ENCODE measurements around the gene HNRNPUL2. TPM values are rescaled to one million over a fixed set of nuclear protein-coding genes. Genes with fewer than 3 reads are reported as not detected.
A peak's percentile ranks its signal among the peaks of the same experiment; 100 is the strongest.
"Not testable (repeated sequence)": the region's sequence is repeated elsewhere in the genome, so short reads cannot be mapped to it uniquely, and the experiment has no call there.

Gene HNRNPUL2
- total RNA-seq = 10 to 100 TPM; 65.1 to 65.3 TPM

DNA sequence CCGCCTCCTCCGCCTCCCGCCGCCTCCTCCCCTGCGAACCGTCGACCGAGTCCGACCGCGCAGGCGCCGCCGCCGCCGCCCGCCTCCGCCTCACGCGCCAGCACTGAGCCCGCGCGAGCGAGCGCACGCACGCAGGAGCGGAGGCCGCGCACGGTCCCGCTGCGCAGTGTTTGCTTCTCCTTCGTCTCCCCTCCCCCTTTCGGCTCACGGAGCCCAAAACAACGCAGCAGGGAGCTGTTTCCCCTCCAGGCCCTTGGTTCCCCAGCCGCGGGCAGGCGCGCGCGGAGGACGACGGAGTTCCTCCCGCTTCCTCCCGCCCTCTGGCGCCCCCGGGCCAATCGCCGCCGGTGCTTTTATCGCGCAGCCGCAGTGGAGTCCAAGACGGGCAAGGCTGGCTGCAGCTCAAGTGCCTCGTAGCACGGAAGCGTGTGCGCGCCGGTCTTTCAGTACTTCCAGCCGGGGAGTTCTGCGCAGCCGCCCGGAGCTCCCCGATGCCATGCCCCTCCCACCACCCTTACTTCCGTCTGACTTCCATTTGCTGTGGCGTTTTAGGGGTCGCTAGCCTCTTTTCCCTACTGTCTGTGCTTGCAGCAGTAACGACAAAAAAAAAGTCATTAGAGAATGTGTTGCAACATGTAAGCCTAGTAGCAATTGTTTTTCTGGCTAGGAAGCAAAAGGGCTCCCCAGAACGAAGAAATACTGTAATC lies at the start of gene HNRNPUL2:
HNRNPUL2 (minus strand) TSS at position 293 of the 707 bp plus-strand sequence. CDS start 301 bp downstream, outside the sequence.
- Mint-ChIP-seq H3K27me3 (no peaks in the 10 kb centered on the region), H3K36me3 (ENCODE audit: low read depth) (peaks cover 62% of the 10 kb centered on the region), H3K4me3 (peak within 1 kb of the TSS; percentile 87), H3K4me1 (peaks cover 48% of the 10 kb centered on the region), H3K9me3 (no peaks in the 10 kb centered on the region), H3K27ac (peak within 1 kb of the TSS; percentile 97)
- peak; percentile 99 for DNase-seq
- POLR2A ChIA-PET = interaction anchor here (0.6 to 9.9 kb wide), 37 partner anchors 13 to 175 kb away, joined by 3 to 234 read pairs (median 7); partner anchors contain the start of genes BSCL2, C11orf98, CSKMT and EEF1G
- CTCF ChIA-PET = interaction anchor here (0.6 to 4.0 kb wide), 22 partner anchors 9 to 229 kb away, joined by 3 to 39 read pairs (median 5); partner anchors contain the start of genes MTA2, POLR2G, SLC3A2 and TAF6L

DNA sequence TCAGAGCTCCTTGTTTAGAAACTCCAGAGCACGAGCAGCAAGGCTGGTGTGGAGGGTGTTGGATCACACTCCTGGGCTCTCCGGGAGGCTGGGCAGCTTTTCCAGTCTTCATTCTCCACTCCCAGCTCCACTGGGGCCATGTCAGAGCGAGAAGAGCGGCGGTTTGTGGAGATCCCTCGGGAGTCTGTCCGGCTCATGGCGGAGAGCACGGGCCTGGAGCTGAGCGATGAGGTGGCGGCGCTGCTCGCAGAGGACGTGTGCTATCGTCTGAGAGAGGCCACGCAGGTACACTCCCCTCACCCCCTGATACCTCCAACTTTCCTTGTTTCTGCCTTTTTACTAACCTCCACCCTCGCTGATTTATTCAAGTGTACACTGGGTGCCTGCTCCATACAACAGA lies 48.4 kb upstream of the HNRNPUL2 start:
- Mint-ChIP-seq H3K4me3 (no peak overlapping the region), H3K27ac (no peak overlapping the region), H3K36me3 (ENCODE audit: low read depth) (peaks cover 12% of the 10 kb centered on the region), H3K4me1 (peaks cover 24% of the 10 kb centered on the region), H3K9me3 (no peaks in the 10 kb centered on the region), H3K27me3 (no peaks in the 10 kb centered on the region)
- POLR2A ChIA-PET = interaction anchor here (1.0 to 7.7 kb wide), 8 partner anchors 12 to 106 kb away, joined by 3 to 73 read pairs (median 5); partner anchors contain the start of genes NXF1, POLR2G, SLC3A2 and TMEM179B
- CTCF ChIA-PET = interaction anchor here (0.8 to 8.8 kb wide), 3 partner anchors 11 to 39 kb away, joined by 3 to 108 read pairs (median 3); partner anchors contain the start of genes TMEM179B and ZBTB3
- no peak for DNase-seq

DNA sequence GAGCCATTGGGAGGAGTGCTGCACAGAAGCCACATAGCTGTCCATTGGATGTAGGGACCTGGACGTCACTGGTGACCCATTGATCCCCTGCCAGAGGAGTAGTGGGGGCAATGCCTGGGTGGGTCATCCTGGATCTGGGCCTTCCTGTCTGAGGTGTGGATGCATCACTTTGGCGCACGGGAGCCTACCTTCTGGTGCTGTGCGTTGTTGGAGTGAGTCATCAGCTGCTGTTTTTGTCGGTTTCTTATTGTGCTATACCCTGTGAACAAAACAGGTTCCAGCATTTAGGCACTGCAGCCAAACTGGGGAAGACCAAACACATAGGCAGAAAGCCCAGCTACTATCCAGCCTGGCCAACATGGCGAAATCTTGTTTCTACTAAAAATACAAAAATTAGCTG lies 47.1 kb upstream of the HNRNPUL2 start:
- no peak for DNase-seq
- Mint-ChIP-seq H3K27ac (no peak overlapping the region), H3K27me3 (no peaks in the 10 kb centered on the region), H3K4me3 (no peak overlapping the region), H3K36me3 (ENCODE audit: low read depth) (peaks cover 15% of the 10 kb centered on the region), H3K9me3 (no peaks in the 10 kb centered on the region), H3K4me1 (peaks cover 36% of the 10 kb centered on the region)
- ChIA-PET CTCF (interaction anchor here (0.6 to 8.8 kb wide), 4 partner anchors 12 to 38 kb away, joined by 3 to 108 read pairs (median 4); partner anchors contain the start of genes TMEM179B and ZBTB3), POLR2A (interaction anchor here (0.6 to 7.7 kb wide), 9 partner anchors 13 to 106 kb away, joined by 3 to 73 read pairs (median 4); partner anchors contain the start of genes NXF1, POLR2G, SLC3A2 and STX5)

DNA sequence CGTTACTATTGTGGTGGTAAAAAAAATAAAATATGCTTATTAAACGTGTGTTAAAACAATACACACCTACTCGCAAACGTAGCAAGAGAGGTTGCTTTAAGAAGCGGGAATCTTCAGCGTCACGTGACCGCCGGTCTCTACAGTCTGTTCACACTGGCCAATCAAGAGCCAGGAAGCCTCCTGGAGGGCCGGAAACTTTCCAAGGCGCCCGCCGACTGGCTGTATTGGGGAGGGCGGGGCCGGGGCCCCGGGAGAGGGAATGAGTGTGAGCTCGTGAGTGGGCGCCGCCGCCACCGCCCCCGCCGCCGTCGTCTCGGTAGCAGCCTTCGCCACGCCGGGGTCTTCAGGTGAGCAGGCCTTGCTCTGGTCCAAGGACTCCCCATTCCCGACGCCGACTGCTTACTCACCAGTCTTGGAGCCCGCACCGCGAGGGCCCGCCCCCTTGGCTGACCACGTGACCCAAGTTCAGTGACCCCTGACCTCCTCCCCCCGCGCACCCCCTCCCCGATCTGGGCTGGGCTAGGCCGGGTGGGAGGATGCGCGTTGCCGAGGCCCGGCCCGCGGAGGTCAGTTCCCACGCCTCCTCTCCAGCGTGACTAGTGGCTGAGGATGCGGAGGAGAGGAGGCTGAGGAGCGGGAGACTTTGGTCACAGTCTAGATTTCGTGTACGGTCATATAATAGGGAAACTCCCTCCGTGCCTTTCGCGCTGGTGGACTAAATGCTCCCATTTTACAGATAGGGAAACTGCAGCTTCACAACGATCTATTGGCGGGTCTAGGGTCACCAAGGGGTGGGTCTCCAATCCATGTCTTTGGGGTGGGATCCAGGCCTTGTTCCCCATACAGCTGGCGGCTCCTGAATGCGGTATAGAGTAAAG lies 44.1 kb upstream of the HNRNPUL2 start, which contains the start of gene TAF6L:
TAF6L (plus strand) TSS at position 253 of the 878 bp plus-strand sequence. CDS start 4,388 bp downstream, outside the sequence.
- Mint-ChIP-seq H3K27ac (peak within 1 kb of the TSS; percentile 88), H3K27me3 (no peaks in the 10 kb centered on the region), H3K4me1 (peaks cover 30% of the 10 kb centered on the region), H3K9me3 (no peaks in the 10 kb centered on the region), H3K36me3 (ENCODE audit: low read depth) (peaks cover 14% of the 10 kb centered on the region), H3K4me3 (peak within 1 kb of the TSS; percentile 87)
- POLR2A ChIA-PET = interaction anchor here (0.6 to 7.7 kb wide), 19 partner anchors 9 to 179 kb away, joined by 3 to 73 read pairs (median 9); partner anchors contain the start of genes C11orf98, CSKMT, HNRNPUL2 and INTS5
- CTCF ChIA-PET = interaction anchor here (0.6 to 8.8 kb wide), 9 partner anchors 10 to 160 kb away, joined by 3 to 108 read pairs (median 6); partner anchors contain the start of genes HNRNPUL2, POLR2G, SLC3A2 and TMEM179B
- peak; percentile 96 for DNase-seq

DNA sequence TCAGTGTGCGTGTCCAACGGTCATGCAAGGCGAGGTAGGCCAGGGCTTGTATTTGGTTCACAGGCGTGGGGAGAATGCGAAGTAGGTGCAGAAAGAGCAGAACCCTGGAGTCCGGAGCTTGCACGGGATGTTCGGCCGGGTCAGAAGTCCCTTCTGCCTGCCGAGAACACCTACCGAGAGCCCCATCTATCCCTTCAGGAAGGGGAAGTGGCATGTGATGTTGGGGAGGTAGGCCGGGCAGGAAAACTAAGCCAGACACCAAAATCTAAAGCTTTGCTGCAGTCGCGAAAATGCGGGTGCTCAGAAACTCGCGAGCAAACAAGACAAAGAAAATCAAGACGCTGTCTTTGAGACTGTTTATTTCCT lies 43.5 kb upstream of the HNRNPUL2 start:
- H3K36me3 Mint-ChIP-seq (ENCODE audit: low read depth) = peaks cover 19% of the 10 kb centered on the region
- peak; percentile 37 for DNase-seq
- H3K9me3 Mint-ChIP-seq = no peaks in the 10 kb centered on the region
- peak overlapping the region; percentile 88 for H3K27ac Mint-ChIP-seq
- ChIA-PET CTCF (interaction anchor here (0.6 to 8.8 kb wide), 7 partner anchors 9 to 159 kb away, joined by 3 to 108 read pairs (median 3); partner anchors contain the start of genes POLR2G, TMEM179B and ZBTB3), POLR2A (interaction anchor here (0.6 to 7.7 kb wide), 16 partner anchors 9 to 179 kb away, joined by 3 to 73 read pairs (median 10); partner anchors contain the start of genes C11orf98, CSKMT, HNRNPUL2 and INTS5)
- H3K4me1 Mint-ChIP-seq = peaks cover 34% of the 10 kb centered on the region
- H3K27me3 Mint-ChIP-seq = no peaks in the 10 kb centered on the region
- peak overlapping the region; percentile 87 for H3K4me3 Mint-ChIP-seq

DNA sequence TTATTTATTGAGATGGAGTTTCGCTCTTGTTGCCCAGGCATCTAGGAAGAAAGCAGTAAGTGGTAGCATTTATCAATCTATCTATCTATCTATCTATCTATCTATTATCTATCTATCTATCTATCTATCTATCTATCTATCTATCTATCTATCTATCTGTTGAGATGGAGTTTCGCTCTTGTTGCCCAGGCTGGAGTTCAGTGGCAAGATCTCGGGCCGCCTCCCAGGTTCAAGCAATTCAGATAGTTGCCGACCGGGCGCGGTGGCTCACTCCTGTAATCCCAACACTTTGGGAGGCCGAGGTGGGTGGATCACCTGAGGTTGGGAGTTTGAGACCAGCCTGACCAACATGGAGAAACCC lies 33.6 kb upstream of the HNRNPUL2 start:
- not testable (repeated sequence) for H3K27me3 Mint-ChIP-seq, H3K9me3 Mint-ChIP-seq, DNase-seq
- Mint-ChIP-seq H3K27ac (peak overlapping the region; percentile 93), H3K4me3 (peak overlapping the region; percentile 91), H3K4me1 (peaks cover 23% of the 10 kb centered on the region), H3K36me3 (ENCODE audit: low read depth) (peaks cover 17% of the 10 kb centered on the region)
- ChIA-PET CTCF (interaction anchor here (1.0 to 3.6 kb wide), 10 partner anchors 7 to 169 kb away, joined by 3 to 40 read pairs (median 4); partner anchors contain the start of genes HNRNPUL2, TAF6L, TMEM179B and TTC9C), POLR2A (interaction anchor here (0.8 to 5.9 kb wide), 19 partner anchors 7 to 186 kb away, joined by 3 to 44 read pairs (median 7); partner anchors contain the start of genes BSCL2, C11orf98, CSKMT and GNG3)

DNA sequence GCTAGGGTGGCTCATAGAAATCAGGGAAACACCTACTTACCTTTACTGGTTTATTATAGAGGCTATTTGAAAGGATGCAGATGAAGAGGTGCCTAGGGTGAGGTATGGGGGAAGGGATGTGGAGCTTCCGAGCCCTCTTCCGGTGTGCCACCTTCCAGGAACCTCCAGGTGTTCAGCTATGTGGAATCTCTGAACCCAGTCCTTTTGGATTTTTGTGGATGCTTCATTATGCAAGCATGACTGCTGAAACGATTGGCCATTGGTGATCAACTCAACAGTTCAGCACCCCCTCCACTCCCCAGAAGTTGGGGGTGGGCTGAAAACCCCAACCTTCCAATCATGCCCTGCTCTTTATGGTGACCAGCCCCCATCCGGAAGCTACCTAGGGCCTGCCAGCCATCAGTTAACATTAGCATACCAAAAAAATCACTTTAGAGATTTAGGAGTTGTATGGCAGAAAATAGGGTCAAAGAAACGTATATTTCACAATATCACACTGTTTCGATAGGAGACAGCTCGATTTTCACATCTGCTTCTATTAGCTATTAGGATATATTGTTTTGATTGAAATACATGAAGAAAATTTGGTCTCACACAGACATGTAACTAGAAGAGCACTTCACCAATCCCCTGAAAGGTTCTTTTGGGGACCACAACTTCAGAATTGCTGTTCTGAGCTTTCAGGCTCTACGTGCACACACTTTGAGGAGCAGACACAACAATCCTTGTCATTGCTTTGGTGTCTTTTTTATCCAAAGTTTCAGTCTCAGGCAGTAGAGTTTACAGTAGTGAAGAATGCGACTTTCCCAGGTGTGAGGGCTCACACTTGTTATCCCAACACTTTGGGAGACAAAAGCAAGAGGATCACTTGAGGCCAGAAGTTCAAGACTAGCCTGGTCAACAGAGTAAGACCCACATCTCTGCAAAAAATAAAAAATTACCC lies 30.9 kb upstream of the HNRNPUL2 start:
- CTCF ChIA-PET = interaction anchor here (0.6 to 2.0 kb wide), 2 partner anchors 28 to 194 kb away, joined by 4 to 11 read pairs; partner anchors contain the start of gene TMEM179B
- no peaks in the 10 kb centered on the region for H3K27me3 Mint-ChIP-seq
- POLR2A ChIA-PET = interaction anchor here (0.7 to 5.9 kb wide), 6 partner anchors 10 to 83 kb away, joined by 3 to 44 read pairs (median 4); partner anchors contain the start of genes HNRNPUL2 and TMEM179B

DNA sequence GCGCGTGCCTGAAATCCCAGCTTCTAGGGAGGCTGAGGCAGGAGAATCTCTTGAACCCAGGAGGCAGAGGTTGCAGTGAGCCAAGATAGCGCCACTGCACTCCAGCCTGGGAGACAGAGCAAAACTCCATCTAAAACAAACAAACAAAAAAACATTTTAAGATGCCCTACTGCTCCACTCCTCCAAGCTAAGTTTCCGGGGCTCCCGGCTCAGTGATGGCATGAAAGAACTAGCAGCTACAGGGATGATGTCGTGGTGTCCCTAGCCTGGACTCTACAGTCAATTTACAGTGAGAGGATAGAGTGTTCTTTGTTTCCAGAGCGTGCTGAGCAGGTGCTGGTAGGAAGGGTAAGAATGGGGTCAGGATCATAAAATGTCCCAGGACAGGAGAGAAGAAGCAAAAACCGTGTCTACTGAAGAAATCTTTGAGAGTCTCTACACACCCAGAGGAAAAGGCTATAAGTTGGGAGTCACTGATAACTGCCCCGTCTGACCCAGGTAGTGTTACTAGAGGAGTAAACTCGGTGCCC lies 27.9 kb upstream of the HNRNPUL2 start:
- H3K36me3 Mint-ChIP-seq (ENCODE audit: low read depth) = peaks cover 5% of the 10 kb centered on the region
- no peaks in the 10 kb centered on the region for H3K27me3 Mint-ChIP-seq
- peak overlapping the region; percentile 19 for H3K27ac Mint-ChIP-seq
- H3K4me1 Mint-ChIP-seq = peaks cover 24% of the 10 kb centered on the region
- CTCF ChIA-PET = interaction anchor here (1.8 to 2.1 kb wide), 3 partner anchors 61 to 100 kb away, joined by 6 to 8 read pairs (median 7); no protein-coding TSS in a partner anchor
- POLR2A ChIA-PET = interaction anchor here (0.7 to 5.2 kb wide), 16 partner anchors 8 to 1431 kb away, joined by 3 to 90 read pairs (median 8); partner anchors contain the start of genes GANAB, GNG3, HNRNPUL2 and INTS5
- DNase-seq = no peak
- peak overlapping the region; percentile 95 for H3K4me3 Mint-ChIP-seq
- H3K9me3 Mint-ChIP-seq = no peaks in the 10 kb centered on the region

More for the DNA sequence above, 30.9 kb upstream of the HNRNPUL2 start:
- Mint-ChIP-seq H3K9me3 (no peaks in the 10 kb centered on the region), H3K4me1 (peaks cover 32% of the 10 kb centered on the region), H3K27ac (no peak overlapping the region), H3K36me3 (ENCODE audit: low read depth) (peaks cover 7% of the 10 kb centered on the region), H3K4me3 (no peak overlapping the region)
- DNase-seq = no peak

DNA sequence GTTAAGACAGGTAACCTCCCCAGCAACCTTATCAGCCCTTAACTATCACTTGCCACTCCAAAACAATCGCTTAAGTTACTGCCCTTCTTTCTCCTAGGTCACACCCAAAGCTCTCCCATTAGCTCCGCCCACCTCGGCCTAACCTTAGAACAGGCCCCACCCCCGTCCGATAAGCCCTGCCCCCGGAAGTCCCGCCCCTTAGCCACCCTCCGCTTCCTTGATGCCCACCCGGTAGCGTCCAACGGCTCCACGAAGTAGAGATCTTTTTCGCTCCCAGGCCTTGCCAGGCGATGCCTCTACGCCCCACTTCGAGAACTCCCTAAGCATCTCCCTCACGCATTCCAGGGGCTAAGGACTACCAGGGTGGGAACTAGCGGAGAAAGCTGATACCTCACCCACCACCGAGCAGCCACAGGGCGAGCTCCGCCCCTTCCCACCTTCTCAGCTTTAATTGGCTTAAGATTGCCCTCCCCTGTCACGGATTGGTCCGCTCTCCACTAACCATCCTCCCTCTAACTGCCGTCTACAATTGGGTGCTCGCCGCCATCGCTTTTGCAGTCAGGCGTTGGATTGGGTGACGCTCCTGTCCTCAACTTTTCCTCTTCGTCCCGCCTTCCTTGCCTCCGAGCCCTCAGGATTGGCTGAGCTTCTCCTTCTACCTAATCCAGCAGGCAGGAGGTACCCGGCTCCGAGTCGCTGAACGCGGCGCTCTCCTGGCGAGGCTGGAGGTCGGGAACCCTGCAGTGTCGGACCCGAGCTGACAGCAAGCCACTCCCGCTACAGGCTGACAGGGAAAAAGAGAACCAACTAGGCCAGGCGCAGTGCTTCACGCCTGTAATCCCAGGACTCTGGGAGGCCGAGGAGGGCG lies 26.7 kb upstream of the HNRNPUL2 start, which contains the start of gene ZBTB3:
ZBTB3 (minus strand) TSS at position 425 of the 868 bp plus-strand sequence. CDS start 496 bp downstream, outside the sequence.
- Mint-ChIP-seq H3K4me3 (peak within 1 kb of the TSS; percentile 95), H3K27ac (peak within 1 kb of the TSS; percentile 93), H3K4me1 (peaks cover 33% of the 10 kb centered on the region), H3K27me3 (no peaks in the 10 kb centered on the region), H3K9me3 (no peaks in the 10 kb centered on the region), H3K36me3 (ENCODE audit: low read depth) (peaks cover 8% of the 10 kb centered on the region)
- peak; percentile 97 for DNase-seq
- CTCF ChIA-PET = interaction anchor here (0.6 to 2.1 kb wide), 31 partner anchors 8 to 196 kb away, joined by 3 to 30 read pairs (median 4); partner anchors contain the start of genes B3GAT3, EEF1G, HNRNPUL2 and POLR2G
- POLR2A ChIA-PET = interaction anchor here (0.5 to 5.2 kb wide), 51 partner anchors 9 to 1432 kb away, joined by 3 to 90 read pairs (median 4); partner anchors contain the start of genes C11orf98, CSKMT, GANAB and GNG3
